DOHH2 (cell line): ENCODE results near the gene COPE.

Source experiments
- EZH2phosphoT487 ChIP-seq: fragments of 200-600 bp; sonication (generic); IDR thresholded peaks from 2 replicates; pipeline ENCODE4 v1.6.1; 2017; ENCODE audit warnings: borderline replicate concordance, mild to moderate bottlenecking, antibody characterized with exemption, low read length, moderate library complexity, mixed read lengths
- TF ChIP-seq, protein P1 (sequence below): fragments of 200-600 bp; sonication (generic); IDR thresholded peaks from one replicate; pipeline ENCODE4 v1.5.1; 2014; ENCODE audit warnings: antibody characterized with exemption, mild to moderate bottlenecking, low read depth, low read length; ENCODE audit not compliant: poor library complexity, severe bottlenecking

DNA sequence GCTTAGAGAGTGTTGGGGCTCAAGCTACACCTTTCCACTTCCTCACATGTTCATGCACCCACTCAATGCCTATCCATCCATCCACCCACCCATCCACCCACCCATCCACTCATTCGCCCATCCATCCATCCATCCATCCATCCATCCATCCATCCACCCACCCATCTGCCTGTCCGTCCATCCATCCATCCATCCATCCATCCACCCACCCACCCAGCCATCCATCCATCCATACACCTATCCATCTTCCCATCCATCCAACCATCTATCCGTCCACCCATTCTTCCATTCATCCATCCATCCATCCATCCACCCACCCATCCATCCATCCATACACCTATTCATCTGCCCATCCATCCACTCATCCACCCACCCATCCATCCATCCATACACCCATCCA, 34.9 kb upstream of the COPE start:
- TF ChIP-seq, protein P1, sequence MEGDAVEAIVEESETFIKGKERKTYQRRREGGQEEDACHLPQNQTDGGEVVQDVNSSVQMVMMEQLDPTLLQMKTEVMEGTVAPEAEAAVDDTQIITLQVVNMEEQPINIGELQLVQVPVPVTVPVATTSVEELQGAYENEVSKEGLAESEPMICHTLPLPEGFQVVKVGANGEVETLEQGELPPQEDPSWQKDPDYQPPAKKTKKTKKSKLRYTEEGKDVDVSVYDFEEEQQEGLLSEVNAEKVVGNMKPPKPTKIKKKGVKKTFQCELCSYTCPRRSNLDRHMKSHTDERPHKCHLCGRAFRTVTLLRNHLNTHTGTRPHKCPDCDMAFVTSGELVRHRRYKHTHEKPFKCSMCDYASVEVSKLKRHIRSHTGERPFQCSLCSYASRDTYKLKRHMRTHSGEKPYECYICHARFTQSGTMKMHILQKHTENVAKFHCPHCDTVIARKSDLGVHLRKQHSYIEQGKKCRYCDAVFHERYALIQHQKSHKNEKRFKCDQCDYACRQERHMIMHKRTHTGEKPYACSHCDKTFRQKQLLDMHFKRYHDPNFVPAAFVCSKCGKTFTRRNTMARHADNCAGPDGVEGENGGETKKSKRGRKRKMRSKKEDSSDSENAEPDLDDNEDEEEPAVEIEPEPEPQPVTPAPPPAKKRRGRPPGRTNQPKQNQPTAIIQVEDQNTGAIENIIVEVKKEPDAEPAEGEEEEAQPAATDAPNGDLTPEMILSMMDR = no peak
- no peak for TF ChIP-seq EZH2phosphoT487
